Astrocyte (in vitro differentiated cells and primary cell): Measurements from ENCODE around the gene PTGER4. TPM values are rescaled to one million over a fixed set of nuclear protein-coding genes. Genes with fewer than 3 reads are reported as not detected.

ENCODE experiments used
- DNase-seq: peaks from one replicate; pipeline ENCODE4 v3.0.0-alpha.2; 2010; ENCODE audit warnings: low read depth
- FAIRE-seq: peaks from 2 replicates; lab custom pipeline; 2011; peaks lifted over from hg19 to GRCh38; lab: Jason Lieb, UNC
- H2AFZ ChIP-seq: 2 replicates; pipeline ENCODE4 v1.6.0; 2012; ENCODE audit warnings: low read depth, low read length, inconsistent platforms
- H3K27ac ChIP-seq: 2 replicates; pipeline ENCODE4 v1.5.1; 2011; ENCODE audit warnings: low read depth, low read length, inconsistent platforms
- H3K27me3 ChIP-seq: 2 replicates; pipeline ENCODE4 v1.6.0; 2011; ENCODE audit warnings: low read length, inconsistent platforms; ENCODE audit not compliant: insufficient read depth
- H3K36me3 ChIP-seq: 2 replicates; pipeline ENCODE4 v1.5.1; 2011; ENCODE audit warnings: low read length, inconsistent platforms; ENCODE audit not compliant: insufficient read depth
- H3K4me1 ChIP-seq: 2 replicates; pipeline ENCODE4 v1.5.1; 2011; ENCODE audit warnings: low read length, inconsistent platforms; ENCODE audit not compliant: insufficient read depth
- H3K4me2 ChIP-seq: 2 replicates; pipeline ENCODE4 v1.6.0; 2012; ENCODE audit warnings: low read length, inconsistent platforms
- H3K4me3 ChIP-seq: 2 replicates; pipeline ENCODE4 v1.5.1; 2011; ENCODE audit warnings: low read depth, mild to moderate bottlenecking, low read length, inconsistent platforms; ENCODE audit not compliant: insufficient read depth
- H3K79me2 ChIP-seq: 2 replicates; pipeline ENCODE4 v1.6.0; 2012; ENCODE audit warnings: mild to moderate bottlenecking, low read length, inconsistent platforms; ENCODE audit not compliant: insufficient read depth
- H3K9ac ChIP-seq: 2 replicates; pipeline ENCODE4 v1.6.0; 2012; ENCODE audit warnings: mild to moderate bottlenecking, low read length, inconsistent platforms
- H3K9me3 ChIP-seq: 2 replicates; pipeline ENCODE4 v1.5.1; 2012; ENCODE audit warnings: low read depth, mild to moderate bottlenecking, low read length, inconsistent platforms; ENCODE audit not compliant: insufficient read depth
- H4K20me1 ChIP-seq: 2 replicates; pipeline ENCODE4 v1.6.0; 2012; ENCODE audit warnings: low read length, inconsistent platforms; ENCODE audit not compliant: insufficient read depth
- H3K27ac Mint-ChIP-seq: one replicate; pipeline ENCODE4 v1.8.0; 2021; ENCODE audit warnings: mild to moderate bottlenecking, mixed read lengths; ENCODE audit not compliant: unreplicated experiment
- H3K27me3 Mint-ChIP-seq: one replicate; pipeline ENCODE4 v1.8.0; 2021; ENCODE audit warnings: low read depth, mixed read lengths; ENCODE audit not compliant: unreplicated experiment
- H3K36me3 Mint-ChIP-seq: one replicate; pipeline ENCODE4 v1.8.0; 2021; ENCODE audit warnings: low read depth, mixed read lengths; ENCODE audit not compliant: unreplicated experiment
- H3K4me1 Mint-ChIP-seq: one replicate; pipeline ENCODE4 v1.8.0; 2021; ENCODE audit warnings: low read depth, mixed read lengths; ENCODE audit not compliant: unreplicated experiment
- H3K4me3 Mint-ChIP-seq: one replicate; pipeline ENCODE4 v1.8.0; 2021; ENCODE audit warnings: mild to moderate bottlenecking, moderate library complexity, mixed read lengths; ENCODE audit not compliant: unreplicated experiment
- H3K9me3 Mint-ChIP-seq: one replicate; pipeline ENCODE4 v1.8.0; 2021; ENCODE audit warnings: mild to moderate bottlenecking, mixed read lengths; ENCODE audit not compliant: unreplicated experiment
- CTCF ChIP-seq: IDR thresholded peaks from 2 replicates; pipeline ENCODE4 v1.5.1; 2011; ENCODE audit warnings: low read depth, mild to moderate bottlenecking, inconsistent platforms, low read length, moderate library complexity; ENCODE audit not compliant: insufficient read depth
- EZH2 ChIP-seq: IDR thresholded peaks from 2 replicates; pipeline ENCODE4 v1.6.1; 2012; ENCODE audit warnings: mild to moderate bottlenecking, low read length, inconsistent platforms; ENCODE audit not compliant: insufficient read depth
- total RNA-seq: library from RNA; stranded (reverse); gene quantifications from 2 replicates; pipeline ENCODE4 v1.2.1, GENCODE V29; 2021

Gene PTGER4
- total RNA-seq, 1 donor from 2014 or later: 8.6 TPM

- Histone ChIP-seq H2AFZ (no peak overlapping the region), H4K20me1 (peaks cover 9% of the 10 kb centered on the region), H3K4me3 (peak overlapping the region; percentile 79), H3K79me2 (peaks cover 47% of the 10 kb centered on the region), H3K27ac (no peak overlapping the region), H3K4me1 (peaks cover 27% of the 10 kb centered on the region), H3K36me3 (no peaks in the 10 kb centered on the region), H3K4me2 (peak overlapping the region; percentile 96), H3K9me3 (no peaks in the 10 kb centered on the region), H3K27me3 (no peaks in the 10 kb centered on the region), H3K9ac (peak overlapping the region; percentile 38)
- no peak for FAIRE-seq
- peaks cover 20% of the 10 kb centered on the region for H3K27me3 Mint-ChIP-seq
- TF ChIP-seq EZH2 (no peak), CTCF (no peak)
- H3K4me3 Mint-ChIP-seq: peak overlapping the region; percentile 79
- no peak for DNase-seq
- H3K9me3 Mint-ChIP-seq: peaks cover 4% of the 10 kb centered on the region
- H3K27ac Mint-ChIP-seq: no peak overlapping the region
- H3K36me3 Mint-ChIP-seq: peaks cover 6% of the 10 kb centered on the region
- H3K4me1 Mint-ChIP-seq: peaks cover 10% of the 10 kb centered on the region
Measured at GRCh38 chr5:40683305-40683704, 3.6 kb downstream of the PTGER4 start.

- peaks cover 6% of the 10 kb centered on the region for H3K36me3 Mint-ChIP-seq
- Histone ChIP-seq H3K36me3 (no peaks in the 10 kb centered on the region), H3K27me3 (no peaks in the 10 kb centered on the region), H3K4me2 (no peak overlapping the region), H4K20me1 (peaks cover 9% of the 10 kb centered on the region), H3K9me3 (no peaks in the 10 kb centered on the region), H2AFZ (no peak overlapping the region), H3K9ac (no peak overlapping the region), H3K4me3 (no peak overlapping the region), H3K27ac (no peak overlapping the region), H3K79me2 (peaks cover 46% of the 10 kb centered on the region), H3K4me1 (peaks cover 39% of the 10 kb centered on the region)
- no peak overlapping the region for H3K27ac Mint-ChIP-seq
- no peak for FAIRE-seq
- peaks cover 4% of the 10 kb centered on the region for H3K9me3 Mint-ChIP-seq
- H3K4me3 Mint-ChIP-seq: no peak overlapping the region
- no peak for TF ChIP-seq CTCF
- TF ChIP-seq EZH2: no peak
- H3K4me1 Mint-ChIP-seq: peaks cover 16% of the 10 kb centered on the region
- H3K27me3 Mint-ChIP-seq: peaks cover 18% of the 10 kb centered on the region
- DNase-seq: no peak
Measured at GRCh38 chr5:40685193-40685592, 5.5 kb downstream of the PTGER4 start.

GRCh38 chr5:40685976-40686486 lies 6.3 kb downstream of the PTGER4 start:
- peaks cover 31% of the 10 kb centered on the region for H3K4me1 ChIP-seq
- no peak overlapping the region for H2AFZ ChIP-seq
- peaks cover 4% of the 10 kb centered on the region for H3K9me3 Mint-ChIP-seq
- TF ChIP-seq CTCF (no peak), EZH2 (no peak)
- H3K4me3 Mint-ChIP-seq: no peak overlapping the region
- H3K27ac Mint-ChIP-seq: no peak overlapping the region
- no peak overlapping the region for H3K9ac ChIP-seq
- H3K4me3 ChIP-seq: no peak overlapping the region
- H3K4me2 ChIP-seq: no peak overlapping the region
- H3K4me1 Mint-ChIP-seq: peaks cover 16% of the 10 kb centered on the region
- H3K9me3 ChIP-seq: no peaks in the 10 kb centered on the region
- H4K20me1 ChIP-seq: peaks cover 9% of the 10 kb centered on the region
- H3K36me3 ChIP-seq: no peaks in the 10 kb centered on the region
- DNase-seq (no peak), FAIRE-seq (no peak)
- H3K27me3 ChIP-seq: no peaks in the 10 kb centered on the region
- H3K79me2 ChIP-seq: peaks cover 37% of the 10 kb centered on the region
- H3K27me3 Mint-ChIP-seq: peaks cover 10% of the 10 kb centered on the region
- peaks cover 6% of the 10 kb centered on the region for H3K36me3 Mint-ChIP-seq
- no peak overlapping the region for H3K27ac ChIP-seq
